Measurements from ENCODE around the gene SIRT2. TPM values are rescaled to one million over a fixed set of nuclear protein-coding genes. Genes with fewer than 3 reads are reported as not detected.

The SIRT2 gene
- total RNA-seq, 1 donor from 2014 or later = 91.3 TPM

GRCh38 chr19:38848299-38849146 is 50.9 kb downstream of the SIRT2 start:
- H3K27me3 Mint-ChIP-seq (ENCODE audit: unreplicated experiment) = peaks cover 23% of the 10 kb centered on the region
- DNase-seq = no peak
- H3K27ac Mint-ChIP-seq (ENCODE audit: unreplicated experiment) = peak overlapping the region; percentile 77
- no peak for TF ChIP-seq CTCF (IDR thresholded peaks at IDR 0.05; ENCODE audit: partially characterized antibody, unreplicated experiment)
- peaks cover 12% of the 10 kb centered on the region for H3K4me1 Mint-ChIP-seq (ENCODE audit: low read depth, unreplicated experiment)
- peak overlapping the region; percentile 95 for H3K4me3 Mint-ChIP-seq (ENCODE audit: unreplicated experiment)
- peaks cover 27% of the 10 kb centered on the region for H3K9me3 Mint-ChIP-seq (ENCODE audit: unreplicated experiment)
- H3K36me3 Mint-ChIP-seq (ENCODE audit: unreplicated experiment) = peaks cover 4% of the 10 kb centered on the region

GRCh38 chr19:38846097-38846496 is 53.3 kb downstream of the SIRT2 start:
- H3K4me1 Mint-ChIP-seq (ENCODE audit: low read depth, unreplicated experiment) = peaks cover 7% of the 10 kb centered on the region
- H3K36me3 Mint-ChIP-seq (ENCODE audit: unreplicated experiment) = peaks cover 4% of the 10 kb centered on the region
- H3K27ac Mint-ChIP-seq (ENCODE audit: unreplicated experiment) = peak overlapping the region; percentile 22
- H3K4me3 Mint-ChIP-seq (ENCODE audit: unreplicated experiment) = no peak overlapping the region
- DNase-seq = no peak
- H3K27me3 Mint-ChIP-seq (ENCODE audit: unreplicated experiment) = peaks cover 24% of the 10 kb centered on the region
- no peak for TF ChIP-seq CTCF (IDR thresholded peaks at IDR 0.05; ENCODE audit: partially characterized antibody, unreplicated experiment)
- H3K9me3 Mint-ChIP-seq (ENCODE audit: unreplicated experiment) = peaks cover 22% of the 10 kb centered on the region

GRCh38 chr19:38845374-38846024 is 53.9 kb downstream of the SIRT2 start:
- Mint-ChIP-seq H3K4me1 (ENCODE audit: low read depth, unreplicated experiment) (peaks cover 7% of the 10 kb centered on the region), H3K9me3 (ENCODE audit: unreplicated experiment) (peaks cover 17% of the 10 kb centered on the region), H3K36me3 (ENCODE audit: unreplicated experiment) (peaks cover 4% of the 10 kb centered on the region), H3K27ac (ENCODE audit: unreplicated experiment) (peak overlapping the region; percentile 22), H3K4me3 (ENCODE audit: unreplicated experiment) (peak overlapping the region; percentile 55), H3K27me3 (ENCODE audit: unreplicated experiment) (peaks cover 20% of the 10 kb centered on the region)
- DNase-seq = no peak
- TF ChIP-seq CTCF (IDR thresholded peaks at IDR 0.05; ENCODE audit: partially characterized antibody, unreplicated experiment) = no peak

GRCh38 chr19:38844093-38844686 is 55.2 kb downstream of the SIRT2 start:
- no peak overlapping the region for H3K27ac Mint-ChIP-seq (ENCODE audit: unreplicated experiment)
- no peak for TF ChIP-seq CTCF (IDR thresholded peaks at IDR 0.05; ENCODE audit: partially characterized antibody, unreplicated experiment)
- no peak overlapping the region for H3K4me3 Mint-ChIP-seq (ENCODE audit: unreplicated experiment)
- no peak for DNase-seq
- H3K36me3 Mint-ChIP-seq (ENCODE audit: unreplicated experiment) = peaks cover 4% of the 10 kb centered on the region
- peaks cover 7% of the 10 kb centered on the region for H3K4me1 Mint-ChIP-seq (ENCODE audit: low read depth, unreplicated experiment)
- peaks cover 13% of the 10 kb centered on the region for H3K9me3 Mint-ChIP-seq (ENCODE audit: unreplicated experiment)
- peaks cover 15% of the 10 kb centered on the region for H3K27me3 Mint-ChIP-seq (ENCODE audit: unreplicated experiment)

Measured in glutamatergic neuron (in vitro differentiated cells).